Esophagus squamous epithelium (tissue), 5 donors: Measurements from ENCODE around the gene BBOX1. TPM values are rescaled to one million over a fixed set of nuclear protein-coding genes. Genes with fewer than 3 reads are reported as not detected.
"Not testable (repeated sequence)": the region's sequence is repeated elsewhere in the genome, so short reads cannot be mapped to it uniquely, and the experiment has no call there.

Source experiments
- DNase-seq: peaks from one replicate; lab custom pipeline; 2025; lab: John Stamatoyannopoulos, UW
- H3K27ac ChIP-seq, 4 donors: fragments of 200-600 bp; sonication (generic); one replicate each; pipeline ENCODE4 v1.5.1; 2016 to 2019; ENCODE audit warnings: mild to moderate bottlenecking in 1 of 4
- H3K27me3 ChIP-seq, 4 donors: fragments of 200-600 bp; sonication (generic); 1 replicate in 3 of 4; 2 replicates in 1 of 4; pipeline versions ENCODE4 v1.5.1 to v1.6.0; 2017 to 2021; ENCODE audit warnings: antibody characterized with exemption in 1 of 4
- H3K36me3 ChIP-seq, 3 donors: fragments of 200-600 bp; sonication (generic); one replicate each; pipeline ENCODE4 v1.5.1; 2016 to 2019
- H3K4me1 ChIP-seq, 3 donors: fragments of 200-600 bp; sonication (generic); one replicate each; pipeline ENCODE4 v1.5.1; 2017 to 2019
- H3K4me3 ChIP-seq, 4 donors: fragments of 200-600 bp; sonication (generic); 1 replicate in 3 of 4; 2 replicates in 1 of 4; pipeline ENCODE4 v1.5.1; 2016 to 2019; ENCODE audit warnings: mild to moderate bottlenecking in 2 of 4, moderate library complexity in 1 of 4
- H3K9me3 ChIP-seq, 3 donors: fragments of 200-600 bp; sonication (generic); one replicate each; pipeline ENCODE4 v1.5.1; 2016 to 2019
- CTCF ChIP-seq, 6 experiments: fragments of 450-650 bp in 4 of 6; fragments of 200-600 bp in 2 of 6; sonication (generic) in 2 of 6; IDR thresholded peaks; one replicate each; pipeline ENCODE4 v1.5.1; 2016 to 2019; ENCODE audit warnings: antibody characterized with exemption in 6 of 6, mild to moderate bottlenecking in 4 of 6, moderate library complexity in 4 of 6
- POLR2A ChIP-seq, 4 donors: fragments of 450-650 bp; IDR thresholded peaks; one replicate each; pipeline ENCODE4 v1.6.1; 2017; ENCODE audit warnings: antibody characterized with exemption in 4 of 4, mild to moderate bottlenecking in 4 of 4, moderate library complexity in 3 of 4
- WGBS, 2 donors: methylation state at CpG; one replicate each; pipeline ENCODE4 v1.1.5; 2018; 5-methylcytosine and 5-hydroxymethylcytosine counted together
- intact Hi-C: fragments of 100-400 bp; cut with DNase I; formaldehyde crosslinking; loops from one replicate; pipeline ENCODE4 v1.15.0; 2022
- total RNA-seq, 4 donors: library from RNA; depleted of rRNA; stranded (reverse); fragments of >200 nt; gene quantifications; one replicate each; pipeline ENCODE4 v1.1.0, GENCODE V29; 2016
- donor health status: DM: yes; HTN: yes; CAD: no.

The BBOX1 gene
- total RNA-seq, 4 donors from 2014 or later, result 6.0 to 25.9 (median 14.0) TPM

GRCh38 chr11:26995701-26996460 lies 44.7 kb upstream of the BBOX1 start:
- intact Hi-C loops, result no loop called here
- TF ChIP-seq CTCF (IDR thresholded peaks at IDR 0.05) (no peak), POLR2A (IDR thresholded peaks at IDR 0.05) (no peak)
- no peaks in the 10 kb centered on the region for H3K9me3 ChIP-seq
- 15 to 23% methylated on average over 1 of the region's 1 CpG for WGBS, 2 donors
- H3K4me3 ChIP-seq, result peak overlapping the region in 3 of 4 donors; percentile 57 to 70 (median 60)
- peaks cover 0 to 42% (median 3%) of the 10 kb centered on the region in 3 donors for H3K4me1 ChIP-seq
- H3K36me3 ChIP-seq, result no peaks in the 10 kb centered on the region
- H3K27ac ChIP-seq, result peak overlapping the region in 3 of 4 donors; percentile 80 to 92 (median 88)
- DNase-seq, result no peak
- H3K27me3 ChIP-seq, result peaks cover 0 to 5% (median 0%) of the 10 kb centered on the region in 4 donors

- intact Hi-C loops, result no loop called here
- peaks cover 0 to 5% (median 0%) of the 10 kb centered on the region in 4 donors for H3K27me3 ChIP-seq
- WGBS, 2 donors, result 45 to 54% methylated on average over 2 of the region's 2 CpGs
- peak overlapping the region in 2 of 4 donors; percentile 60 to 70 for H3K4me3 ChIP-seq
- no peak for TF ChIP-seq POLR2A (IDR thresholded peaks at IDR 0.05)
- no peak for TF ChIP-seq CTCF (IDR thresholded peaks at IDR 0.05)
- no peaks in the 10 kb centered on the region for H3K9me3 ChIP-seq
- H3K36me3 ChIP-seq, result no peaks in the 10 kb centered on the region
- DNase-seq, result no peak
- H3K4me1 ChIP-seq, result peaks cover 0 to 34% (median 3%) of the 10 kb centered on the region in 3 donors
- peak overlapping the region in 1 of 4 donors; percentile 40 for H3K27ac ChIP-seq
These were observed 43.2 kb upstream of the BBOX1 start for GRCh38 chr11:26997378-26997777.

- intact Hi-C loops, H3K27me3 ChIP-seq, H3K4me3 ChIP-seq, H3K36me3 ChIP-seq, DNase-seq, H3K4me1 ChIP-seq, H3K27ac ChIP-seq, H3K9me3 ChIP-seq: not testable (repeated sequence)
- 19 to 31% methylated on average over 4 of the region's 4 CpGs for WGBS, 2 donors
These were observed 39.4 kb upstream of the BBOX1 start for GRCh38 chr11:27001136-27001730.

GRCh38 chr11:27002431-27002830 lies 38.2 kb upstream of the BBOX1 start:
- intact Hi-C loops, result no loop called here
- 55 to 69% methylated on average over 3 of the region's 3 CpGs for WGBS, 2 donors
- no peaks in the 10 kb centered on the region for H3K36me3 ChIP-seq
- H3K9me3 ChIP-seq, result no peaks in the 10 kb centered on the region
- H3K4me1 ChIP-seq, result peaks cover 0 to 6% (median 0%) of the 10 kb centered on the region in 3 donors
- no peak overlapping the region for H3K27ac ChIP-seq
- no peaks in the 10 kb centered on the region for H3K27me3 ChIP-seq
- no peak overlapping the region for H3K4me3 ChIP-seq
- TF ChIP-seq POLR2A (IDR thresholded peaks at IDR 0.05) (no peak), CTCF (IDR thresholded peaks at IDR 0.05) (no peak)
- no peak for DNase-seq

- no peak overlapping the region for H3K27ac ChIP-seq
- intact Hi-C loops, result no loop called here
- TF ChIP-seq CTCF (IDR thresholded peaks at IDR 0.05), result no peak
- TF ChIP-seq POLR2A (IDR thresholded peaks at IDR 0.05), result no peak
- no peaks in the 10 kb centered on the region for H3K9me3 ChIP-seq
- no peaks in the 10 kb centered on the region for H3K27me3 ChIP-seq
- DNase-seq, result no peak
- peaks cover 0 to 6% (median 0%) of the 10 kb centered on the region in 3 donors for H3K4me1 ChIP-seq
- H3K36me3 ChIP-seq, result no peaks in the 10 kb centered on the region
- WGBS, 2 donors, result 26 to 39% methylated on average over 4 of the region's 4 CpGs
- no peak overlapping the region for H3K4me3 ChIP-seq
These were observed 37.8 kb upstream of the BBOX1 start for GRCh38 chr11:27002838-27003237.
